Retina (tissue), 1 donor: Measurements from ENCODE around the gene CPLX4.

ENCODE experiments used
- DNase-seq: peaks from one replicate; pipeline ENCODE4 v3.0.0-alpha.2; 2016

Gene CPLX4

GRCh38 chr18:59318460-59319050, at the start of gene CPLX4:
Gene CPLX4 (minus strand): TSS chr18:59318649. CDS start chr18:59318462, 187 bp downstream.
- peak; percentile 46 for DNase-seq

- DNase-seq, result no peak
Measured at GRCh38 chr18:59360381-59360780, 41.9 kb upstream of the CPLX4 start.

GRCh38 chr18:59359576-59359952, 41.1 kb upstream of the CPLX4 start:
- no peak for DNase-seq

GRCh38 chr18:59358712-59359575, 40.5 kb upstream of the CPLX4 start, which contains the start of gene LMAN1:
Gene LMAN1 (minus strand): TSS chr18:59359265. CDS start chr18:59359244, 21 bp downstream.
- DNase-seq, result peak; percentile 94

- no peak for DNase-seq
Measured at GRCh38 chr18:59358414-59358711, 39.9 kb upstream of the CPLX4 start.

GRCh38 chr18:59357928-59358327, 39.5 kb upstream of the CPLX4 start:
- no peak for DNase-seq

- DNase-seq, result no peak
Measured at GRCh38 chr18:59354731-59355130, 36.3 kb upstream of the CPLX4 start.

GRCh38 chr18:59353079-59353680, 34.7 kb upstream of the CPLX4 start:
- no peak for DNase-seq

GRCh38 chr18:59352250-59352855, 33.9 kb upstream of the CPLX4 start:
- no peak for DNase-seq

- no peak for DNase-seq
Measured at GRCh38 chr18:59345556-59345955, 27.1 kb upstream of the CPLX4 start.

GRCh38 chr18:59344996-59345395, 26.5 kb upstream of the CPLX4 start:
- DNase-seq, result no peak

GRCh38 chr18:59343926-59344325, 25.5 kb upstream of the CPLX4 start:
- DNase-seq, result no peak

- DNase-seq, result no peak
Measured at GRCh38 chr18:59340817-59341216, 22.4 kb upstream of the CPLX4 start.

- no peak for DNase-seq
Measured at GRCh38 chr18:59340312-59340711, 21.9 kb upstream of the CPLX4 start.

GRCh38 chr18:59332986-59333385, 14.5 kb upstream of the CPLX4 start:
- no peak for DNase-seq

GRCh38 chr18:59328683-59329082, 10.2 kb upstream of the CPLX4 start:
- no peak for DNase-seq

- DNase-seq, result no peak
Measured at GRCh38 chr18:59325965-59326364, 7.5 kb upstream of the CPLX4 start.

- no peak for DNase-seq
Measured at GRCh38 chr18:59324623-59324971, 6.1 kb upstream of the CPLX4 start.

GRCh38 chr18:59323931-59324622, 5.6 kb upstream of the CPLX4 start:
- DNase-seq, result no peak

- DNase-seq, result no peak
Measured at GRCh38 chr18:59311631-59312030, 6.8 kb downstream of the CPLX4 start.

GRCh38 chr18:59308938-59309260, 9.6 kb downstream of the CPLX4 start:
- no peak for DNase-seq

GRCh38 chr18:59308248-59308937, 10.1 kb downstream of the CPLX4 start:
- peak; percentile 96 for DNase-seq

GRCh38 chr18:59306640-59307039, 11.8 kb downstream of the CPLX4 start:
- peak; percentile 71 for DNase-seq
